22Rv1 (cell line): Measurements from ENCODE around the gene ZFP1.

ENCODE experiments used
- CTCF ChIP-seq: fragments of 450-650 bp; IDR thresholded peaks from 2 replicates; pipeline ENCODE4 v1.5.1; 2017; ENCODE audit warnings: mild to moderate bottlenecking
- ZFX ChIP-seq: fragments of 450-650 bp; IDR thresholded peaks from 2 replicates; pipeline ENCODE4 v1.6.1; 2017; ENCODE audit warnings: antibody characterized with exemption, borderline replicate concordance

- TF ChIP-seq CTCF (no peak), ZFX (no peak)
These were observed 70.8 kb downstream of the ZFP1 start for GRCh38 chr16:75219088-75219487.
